ENCODE data around the gene SPATA4.

SPATA4 gene

GRCh38 chr4:176189891-176190795, 5.2 kb downstream of the SPATA4 start:
- DNase-seq: no peak

DNA sequence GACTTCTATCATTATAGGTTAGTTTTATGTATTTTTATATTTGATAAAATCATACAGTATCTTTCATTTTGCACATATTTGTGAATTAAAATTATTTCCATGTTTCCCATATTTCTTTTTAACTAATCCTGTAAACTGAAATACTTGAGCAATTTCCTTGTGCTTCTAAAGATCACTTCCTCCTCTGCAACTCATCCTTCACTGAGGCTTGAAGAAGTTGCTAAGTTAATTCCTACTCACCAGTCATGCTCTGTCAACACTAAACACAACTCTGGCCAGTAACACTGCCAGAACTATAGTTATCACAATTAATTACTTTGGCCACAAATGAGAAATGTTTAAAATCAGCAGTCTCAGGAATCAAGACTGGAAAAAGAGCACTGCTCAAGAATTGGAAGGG, 6.7 kb downstream of the SPATA4 start:
- DNase-seq: no peak

DNA sequence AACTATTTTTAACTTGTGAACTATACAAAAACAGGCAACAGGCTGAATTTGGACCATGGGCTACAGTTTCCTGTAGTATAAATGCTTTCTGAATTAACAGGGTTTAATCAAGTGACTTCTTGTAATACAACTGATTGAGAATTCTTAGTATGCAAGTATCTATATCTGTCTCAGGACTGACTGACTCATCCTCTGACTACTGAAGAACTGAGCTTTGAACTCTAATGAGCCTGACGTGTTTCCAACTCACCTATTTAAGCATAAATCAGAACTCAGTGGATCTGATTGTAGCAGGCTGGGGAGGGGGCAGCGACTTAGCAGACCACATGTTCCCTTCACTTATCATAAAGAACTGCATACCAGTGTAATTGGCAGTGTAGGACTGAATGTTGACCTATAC, 7.8 kb downstream of the SPATA4 start:
- no peak for DNase-seq

DNA sequence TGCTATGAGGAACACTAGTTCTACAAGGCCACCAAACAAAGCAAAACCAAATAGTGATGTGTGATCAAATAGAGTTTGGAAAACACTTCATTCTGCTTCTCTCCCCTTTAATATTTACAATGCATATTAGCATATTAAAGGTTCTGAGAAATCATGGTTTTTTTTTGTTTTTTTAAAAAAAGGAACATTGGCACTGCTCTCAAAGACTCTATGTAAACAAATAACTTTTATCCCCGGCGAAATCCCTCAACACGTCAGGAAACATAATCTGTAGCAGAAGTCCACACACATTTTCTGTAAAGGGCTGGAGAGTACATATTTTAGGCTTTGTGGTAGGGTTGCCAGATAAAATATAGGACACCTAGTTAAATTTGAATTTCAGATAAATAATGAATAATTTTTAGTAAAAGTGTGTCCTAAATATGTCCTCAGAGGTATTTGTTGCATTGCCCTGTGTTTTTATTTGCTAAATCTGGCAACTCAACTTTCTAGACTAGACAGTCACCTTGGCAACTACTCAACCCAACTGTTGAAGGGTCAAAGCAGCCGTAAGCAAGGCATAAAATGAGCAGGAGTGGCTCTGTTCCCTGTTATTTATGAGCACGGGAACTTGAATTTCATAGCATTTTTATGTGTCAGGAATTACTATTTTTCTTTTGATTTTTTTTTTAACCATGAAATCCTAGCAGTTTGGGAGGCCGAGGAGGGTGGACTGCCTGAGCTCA, 8.6 kb downstream of the SPATA4 start:
- no peak for DNase-seq

- DNase-seq: no peak
Measured at GRCh38 chr4:176186067-176186466, 9.3 kb downstream of the SPATA4 start.

DNA sequence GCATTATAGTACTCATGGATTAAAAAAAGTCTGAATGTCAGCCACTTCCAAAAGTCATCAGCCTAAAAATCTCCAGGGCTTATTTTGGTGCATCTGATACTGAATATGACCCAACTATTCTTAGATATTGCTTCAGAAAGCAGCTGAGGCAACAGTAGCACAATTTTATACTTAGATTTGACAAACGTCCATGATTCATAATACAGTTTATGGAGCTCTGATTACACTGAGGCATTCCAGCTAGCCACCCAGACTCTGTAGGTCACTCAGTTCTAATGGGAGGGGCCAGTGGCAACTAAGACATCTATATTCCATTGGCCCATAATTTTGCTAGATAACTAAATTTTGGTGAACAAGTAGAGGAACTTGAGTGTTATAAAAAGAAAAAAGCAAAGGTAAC, 10.3 kb downstream of the SPATA4 start:
- DNase-seq: no peak

- no peak for DNase-seq
Measured at GRCh38 chr4:176163041-176163440, 32.3 kb downstream of the SPATA4 start.

DNA sequence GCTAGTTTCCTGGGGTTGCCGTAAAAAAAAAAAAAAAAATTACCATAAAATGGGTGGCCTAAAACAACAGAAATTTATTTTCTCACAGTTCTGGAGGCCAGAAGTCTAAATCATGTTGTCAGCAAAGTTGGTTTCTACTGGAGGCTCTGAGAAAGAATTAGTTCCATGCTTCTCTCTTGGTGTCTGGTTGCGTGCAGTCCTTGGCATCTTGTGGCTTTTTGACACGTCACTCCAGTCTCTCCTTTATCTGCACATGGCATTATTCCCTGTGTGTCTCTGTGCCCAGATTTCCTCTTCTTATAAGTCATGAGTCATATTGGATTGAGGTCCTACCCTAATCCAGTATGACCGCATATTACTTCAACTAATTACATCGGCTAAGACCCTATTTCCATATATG, 38.7 kb downstream of the SPATA4 start:
- DNase-seq: no peak

- DNase-seq: no peak
Measured at GRCh38 chr4:176153124-176153523, 42.3 kb downstream of the SPATA4 start.

GRCh38 chr4:176150704-176151103, 44.7 kb downstream of the SPATA4 start:
- DNase-seq: no peak

DNA sequence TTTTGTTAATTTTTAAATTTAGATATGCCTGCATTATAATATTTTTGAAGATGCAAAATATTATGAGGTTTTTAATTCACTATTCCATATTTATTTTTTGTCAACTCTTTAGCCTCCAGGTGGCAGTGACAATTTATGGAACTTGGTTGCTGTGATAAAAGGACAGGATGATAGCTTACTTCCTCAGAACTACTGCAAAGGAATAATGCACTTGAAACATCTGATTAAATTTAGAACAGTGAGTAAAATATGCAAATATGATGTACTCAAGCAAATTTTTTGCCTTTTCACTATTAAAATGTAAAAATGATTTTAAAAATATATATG, 45.1 kb downstream of the SPATA4 start:
- DNase-seq: no peak

GRCh38 chr4:176149680-176150355, 45.6 kb downstream of the SPATA4 start:
- no peak for DNase-seq

- no peak for DNase-seq
Measured at GRCh38 chr4:176142253-176142652, 53.1 kb downstream of the SPATA4 start.

GRCh38 chr4:176139518-176139917, 55.9 kb downstream of the SPATA4 start:
- no peak for DNase-seq

- no peak for DNase-seq
Measured at GRCh38 chr4:176137631-176138030, 57.8 kb downstream of the SPATA4 start.

DNA sequence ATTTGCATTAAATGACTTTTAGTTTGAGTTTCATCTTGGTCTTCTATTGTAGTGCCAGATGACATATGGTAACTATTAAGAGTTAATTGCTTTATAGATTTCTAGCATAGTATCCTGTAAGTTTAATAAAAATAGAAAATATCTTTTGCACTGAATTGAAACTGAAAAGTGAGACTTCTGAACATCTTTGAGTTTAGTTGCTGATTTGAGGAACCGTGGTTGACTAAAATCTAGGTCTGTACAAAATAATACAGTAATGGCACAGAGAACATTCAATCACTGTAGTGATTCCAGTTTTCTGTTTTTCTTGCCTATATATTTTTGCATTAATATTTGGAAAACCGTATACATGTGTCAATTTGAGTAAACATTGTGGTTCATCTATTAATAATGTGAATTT, 60.7 kb downstream of the SPATA4 start:
- DNase-seq: no peak

Data from activated T-cell treated with anti-CD3 and anti-CD28 coated beads, Interleukin-2, amount 50 U/mL, for 48 hours (primary cell).